HepG2 (cell line): ENCODE data around the gene TJAP1. TPM values are rescaled to one million over a fixed set of nuclear protein-coding genes. Genes with fewer than 3 reads are reported as not detected.

ENCODE experiments used
- AGO1 ChIP-seq: fragments of 200-400 bp; formaldehyde crosslinking; IDR thresholded peaks from 2 replicates; pipeline ENCODE4 v1.6.1; 2017; ENCODE audit warnings: mild to moderate bottlenecking, low read depth, low read length, moderate library complexity; ENCODE audit not compliant: poor library complexity, severe bottlenecking
- CSRNP1 ChIP-seq: sonication (generic); formaldehyde crosslinking; IDR thresholded peaks from 2 replicates; pipeline ENCODE4 v1.8.1; 2023; ENCODE audit warnings: mild to moderate bottlenecking, missing genetic modification reagents
- ETV5 ChIP-seq: IDR thresholded peaks from 2 replicates; pipeline ENCODE4 v1.6.1; 2018; ENCODE audit warnings: missing biosample characterization, missing genetic modification reagents, inconsistent platforms, borderline replicate concordance
- HNF1B ChIP-seq: sonication (generic); formaldehyde crosslinking; IDR thresholded peaks from 2 replicates; pipeline ENCODE4 v1.5.1; 2020; ENCODE audit warnings: mild to moderate bottlenecking, moderate library complexity, missing genetic modification reagents
- HOMEZ ChIP-seq: IDR thresholded peaks from 2 replicates; pipeline ENCODE4 v1.6.1; 2016; ENCODE audit warnings: low read depth
- KDM2A ChIP-seq: sonication (generic); formaldehyde crosslinking; IDR thresholded peaks from 2 replicates; pipeline ENCODE4 v1.4.0; 2020; ENCODE audit warnings: low read depth, missing genetic modification reagents, borderline replicate concordance
- MAZ ChIP-seq, 2 experiments: sonication (generic) in 1 of 2; formaldehyde crosslinking in 1 of 2; IDR thresholded peaks; 2 replicates each; pipeline versions ENCODE4 v1.5.0 to v1.6.1; 2012 to 2020; ENCODE audit warnings: low read depth in 2 of 2, mild to moderate bottlenecking in 2 of 2, borderline replicate concordance in 1 of 2, improper control_type of control experiment in 1 of 2, low read length in 1 of 2, missing genetic modification reagents in 1 of 2, moderate library complexity in 1 of 2
- MED1 ChIP-seq: sonication (generic); formaldehyde crosslinking; IDR thresholded peaks from 2 replicates; pipeline ENCODE4 v1.4.0; 2020; ENCODE audit warnings: missing genetic modification reagents
- PCBP2 ChIP-seq: fragments of 200-400 bp; formaldehyde crosslinking; optimal IDR thresholded peaks from 2 replicates; pipeline ENCODE3; 2018; ENCODE audit warnings: low read length, low read depth; ENCODE audit not compliant: poor library complexity, severe bottlenecking
- RARA ChIP-seq: IDR thresholded peaks from 2 replicates; pipeline ENCODE4 v1.6.1; 2016; ENCODE audit warnings: missing genetic modification reagents, missing compliant biosample characterization
- SALL2 ChIP-seq: sonication (generic); formaldehyde crosslinking; IDR thresholded peaks from 2 replicates; pipeline ENCODE4 v1.8.1; 2023; ENCODE audit warnings: mild to moderate bottlenecking, missing genetic modification reagents, inconsistent platforms
- ZBTB44 ChIP-seq: sonication (generic); formaldehyde crosslinking; IDR thresholded peaks from 2 replicates; pipeline ENCODE4 v1.4.0; 2020; ENCODE audit warnings: missing genetic modification reagents
- ZKSCAN1 ChIP-seq: fragments of 150-350 bp; IDR thresholded peaks from 2 replicates; pipeline ENCODE4 v1.6.1; 2014; ENCODE audit warnings: low read length
- ZNF18 ChIP-seq: sonication (generic); formaldehyde crosslinking; IDR thresholded peaks from 2 replicates; pipeline ENCODE4 v1.8.0; 2022; ENCODE audit warnings: mild to moderate bottlenecking, missing genetic modification reagents; ENCODE audit not compliant: insufficient replicate concordance
- ZNF20 ChIP-seq: sonication (generic); formaldehyde crosslinking; IDR thresholded peaks from 2 replicates; pipeline ENCODE4 v1.4.0; 2020; ENCODE audit warnings: mild to moderate bottlenecking, moderate library complexity, missing genetic modification reagents
- ZNF576 ChIP-seq: sonication (generic); formaldehyde crosslinking; IDR thresholded peaks from 2 replicates; pipeline ENCODE4 v1.4.0; 2020; ENCODE audit warnings: mild to moderate bottlenecking, missing genetic modification reagents
- ZNF788 ChIP-seq: sonication (generic); formaldehyde crosslinking; IDR thresholded peaks from 2 replicates; pipeline ENCODE4 v1.5.0; 2020; ENCODE audit warnings: mild to moderate bottlenecking, missing genetic modification reagents, borderline replicate concordance
- ZZZ3 ChIP-seq: sonication (generic); formaldehyde crosslinking; IDR thresholded peaks from 2 replicates; pipeline ENCODE4 v1.4.0; 2020; ENCODE audit warnings: missing genetic modification reagents, mild to moderate bottlenecking, borderline replicate concordance
- polyA plus RNA-seq, 8 experiments: library from polyadenylated mRNA; depleted of rRNA in 3 of 8; stranded (reverse) in 7 of 8; unstranded in 1 of 8; fragments of >200 nt; fragmentation: Illumina TruSeq in 4 of 8; extraction: Trizol in 4 of 8; gene quantifications; 2 replicates each; pipeline versions ENCODE4 v1.2.1 to v1.2.3, GENCODE V29; 2011 to 2016; ENCODE audit warnings: low read depth in 4 of 8, missing spikeins in 1 of 8, mixed read lengths in 1 of 8; ENCODE audit not compliant: insufficient read depth in 1 of 8
- total RNA-seq, 5 experiments: library from RNA; depleted of rRNA; stranded (reverse); fragments of >200 nt; fragmentation: Illumina TruSeq; extraction: Trizol; gene quantifications; 2 replicates each; pipeline ENCODE4 v1.2.3, GENCODE V29; 2016; ENCODE audit warnings: low read depth in 1 of 5

Gene TJAP1
- total and polyA plus RNA-seq, 2 of the 13 experiments (the other 11 are each of a cell fraction or from before 2014, with no cell fraction given), result 15.7 to 41.6 TPM

- TF ChIP-seq ZKSCAN1, result no peak
- 0 out of 2 replicates have a peak, but pooled peaks have one; percentile 29 for TF ChIP-seq RARA (CRISPR knock-in tag)
- TF ChIP-seq PCBP2, result no peak
- TF ChIP-seq ZZZ3, result peak; percentile 92; the same call in 1 of the 2 replicates
- no peak for TF ChIP-seq HOMEZ (CRISPR knock-in tag)
- no peak for TF ChIP-seq ZNF576
- TF ChIP-seq KDM2A (CRISPR knock-in tag), result peak; percentile 79; the same call in 1 of the 2 replicates
- no peak for TF ChIP-seq ZNF18 (CRISPR knock-in tag)
- TF ChIP-seq ZNF788 (CRISPR knock-in tag), result peak; percentile 77; the same call in 1 of the 2 replicates
- TF ChIP-seq HNF1B, result peak; percentile 79
- TF ChIP-seq ZNF20 (CRISPR knock-in tag), result no peak
- peak; percentile 68; the same call in 1 of the 2 replicates for TF ChIP-seq CSRNP1 (CRISPR knock-in tag)
- peak; percentile 82 for TF ChIP-seq SALL2
- TF ChIP-seq MAZ (IDR thresholded peaks at IDR 0.05; ENCODE audit: borderline replicate concordance, low read depth, low read length), result peak; percentile 83; the same call in 1 of the 2 replicates
- TF ChIP-seq MAZ (CRISPR knock-in tag; IDR thresholded peaks at IDR 0.05; ENCODE audit: low read depth), result peak; percentile 59
- peak; percentile 67 for TF ChIP-seq AGO1
- peak; percentile 55; the same call in 1 of the 2 replicates for TF ChIP-seq MED1 (CRISPR knock-in tag)
- TF ChIP-seq ZBTB44 (CRISPR knock-in tag), result no peak
- peak; percentile 49; the same call in 1 of the 2 replicates for TF ChIP-seq ETV5 (CRISPR knock-in tag)
Measured at GRCh38 chr6:43477235-43478007, at the start of gene TJAP1 (continued).
